GM12878 (cell line): Measurements from ENCODE around the gene RPS2. TPM values are rescaled to one million over a fixed set of nuclear protein-coding genes. Genes with fewer than 3 reads are reported as not detected.

ENCODE experiments used
- BACH1 ChIP-seq: fragments of 450-650 bp; IDR thresholded peaks from 2 replicates; pipeline ENCODE4 v1.6.1; 2017; ENCODE audit warnings: mild to moderate bottlenecking, borderline replicate concordance
- CBFB ChIP-seq: IDR thresholded peaks from 2 replicates; pipeline ENCODE4 v1.6.1; 2016; ENCODE audit warnings: antibody characterized with exemption, low read depth
- CREB1 ChIP-seq: IDR thresholded peaks from 2 replicates; pipeline ENCODE4 v1.6.1; 2012; ENCODE audit warnings: low read depth, mild to moderate bottlenecking, inconsistent platforms
- CREM ChIP-seq: IDR thresholded peaks from 2 replicates; pipeline ENCODE4 v1.6.1; 2014; ENCODE audit warnings: antibody characterized with exemption, low read depth
- DPF2 ChIP-seq: fragments of 450-650 bp; IDR thresholded peaks from 2 replicates; pipeline ENCODE4 v1.6.1; 2017; ENCODE audit warnings: mild to moderate bottlenecking
- EGR1 ChIP-seq, 2 experiments: IDR thresholded peaks; 1 replicate in 1 of 2; 2 replicates in 1 of 2; pipeline ENCODE4 v1.6.1; 2011 to 2012; ENCODE audit warnings: low read depth in 2 of 2, low read length in 2 of 2, borderline replicate concordance in 1 of 2, mild to moderate bottlenecking in 1 of 2, moderate library complexity in 1 of 2
- HDGF ChIP-seq: fragments of 450-650 bp; IDR thresholded peaks from 2 replicates; pipeline ENCODE4 v1.6.1; 2016; ENCODE audit warnings: antibody characterized with exemption
- IKZF1 ChIP-seq: fragments of 450-650 bp; conservative IDR thresholded peaks from 2 replicates; pipeline ENCODE4 v1.6.1; 2017; ENCODE audit warnings: antibody characterized with exemption, mild to moderate bottlenecking
- IKZF2 ChIP-seq, 2 experiments: fragments of 450-650 bp; IDR thresholded peaks; 2 replicates each; pipeline ENCODE4 v1.6.1; 2017; ENCODE audit warnings: mild to moderate bottlenecking in 2 of 2, moderate library complexity in 2 of 2
- JUND ChIP-seq: IDR thresholded peaks from 2 replicates; pipeline ENCODE4 v1.6.1; 2012; ENCODE audit warnings: low read depth, mild to moderate bottlenecking, low read length, improper control_type of control experiment, moderate library complexity
- KAT2A ChIP-seq: conservative IDR thresholded peaks from 2 replicates; pipeline ENCODE4 v1.6.1; 2011; ENCODE audit warnings: low read depth, low read length; ENCODE audit not compliant: control insufficient read depth
- MTA3 ChIP-seq: IDR thresholded peaks from 2 replicates; pipeline ENCODE4 v1.6.1; 2012; ENCODE audit warnings: low read length, inconsistent platforms, borderline replicate concordance
- MXI1 ChIP-seq: fragments of 150-350 bp; IDR thresholded peaks from 2 replicates; pipeline ENCODE4 v1.6.1; 2011; ENCODE audit warnings: low read depth, mild to moderate bottlenecking, inconsistent platforms, low read length, improper control_type of control experiment
- NBN ChIP-seq: fragments of 450-650 bp; IDR thresholded peaks from 2 replicates; pipeline ENCODE4 v1.6.1; 2016
- NR2C1 ChIP-seq: fragments of 450-650 bp; IDR thresholded peaks from 2 replicates; pipeline ENCODE4 v1.6.1; 2017; ENCODE audit warnings: antibody characterized with exemption, mild to moderate bottlenecking, moderate library complexity
- PAX5 ChIP-seq: IDR thresholded peaks from 2 replicates; pipeline ENCODE4 v1.6.1; 2011; ENCODE audit warnings: low read depth, low read length, borderline replicate concordance
- PML ChIP-seq: IDR thresholded peaks from 2 replicates; pipeline ENCODE4 v1.6.1; 2012; ENCODE audit warnings: low read length, inconsistent platforms
- POLR2AphosphoS2 ChIP-seq: IDR thresholded peaks from 2 replicates; pipeline ENCODE4 v1.6.1; 2011; ENCODE audit warnings: low read depth, mild to moderate bottlenecking, low read length, improper control_type of control experiment, moderate library complexity
- POLR2AphosphoS5 ChIP-seq: IDR thresholded peaks from 2 replicates; pipeline ENCODE4 v1.6.1; 2011; ENCODE audit warnings: mild to moderate bottlenecking, low read length, inconsistent platforms
- RAD21 ChIP-seq: IDR thresholded peaks from 2 replicates; pipeline ENCODE4 v1.6.1; 2011; ENCODE audit warnings: mild to moderate bottlenecking, low read depth, low read length, moderate library complexity; ENCODE audit not compliant: insufficient read depth
- RELA ChIP-seq: fragments of 450-650 bp; IDR thresholded peaks from 2 replicates; pipeline ENCODE4 v1.8.0; 2014; ENCODE audit warnings: borderline replicate concordance; ENCODE audit not compliant: partially characterized antibody
- RUNX3 ChIP-seq: IDR thresholded peaks from 2 replicates; pipeline ENCODE4 v1.6.1; 2012; ENCODE audit warnings: low read length, inconsistent platforms
- SIN3A ChIP-seq: IDR thresholded peaks from 2 replicates; pipeline ENCODE4 v1.6.1; 2012; ENCODE audit warnings: low read depth, low read length, improper control_type of control experiment
- SIX5 ChIP-seq: IDR thresholded peaks from 2 replicates; pipeline ENCODE4 v1.6.1; 2011; ENCODE audit warnings: mild to moderate bottlenecking, low read depth, low read length, moderate library complexity; ENCODE audit not compliant: severe bottlenecking
- SMAD1 ChIP-seq: fragments of 450-650 bp; IDR thresholded peaks from 2 replicates; pipeline ENCODE4 v1.6.1; 2018; ENCODE audit warnings: mild to moderate bottlenecking, low read depth; ENCODE audit not compliant: partially characterized antibody
- SMAD5 ChIP-seq: IDR thresholded peaks from 2 replicates; pipeline ENCODE4 v1.6.1; 2016; ENCODE audit warnings: antibody characterized with exemption, low read depth
- TBL1XR1 ChIP-seq: IDR thresholded peaks from 2 replicates; pipeline ENCODE4 v1.6.1; 2012; ENCODE audit warnings: low read depth, low read length, improper control_type of control experiment
- YY1 ChIP-seq: IDR thresholded peaks from 2 replicates; pipeline ENCODE4 v1.6.1; 2011; ENCODE audit warnings: low read depth, mild to moderate bottlenecking, low read length
- ZNF24 ChIP-seq: fragments of 450-650 bp; IDR thresholded peaks from 2 replicates; pipeline ENCODE4 v1.6.1; 2017; ENCODE audit warnings: antibody characterized with exemption, mild to moderate bottlenecking
- polyA plus RNA-seq, 11 experiments: library from polyadenylated mRNA; depleted of rRNA in 4 of 11; unstranded in 6 of 11; stranded (reverse) in 5 of 11; fragments of >200 nt; fragmentation: Nextera tagmentation in 4 of 11; fragmentation: Illumina TruSeq in 1 of 11; extraction: Ambion mirVana in 4 of 11; extraction: Trizol in 1 of 11; gene quantifications; 1 replicate in 1 of 11; 2 replicates in 10 of 11; pipeline versions ENCODE4 v1.2.1 to v1.2.3, GENCODE V29; 2011 to 2016; ENCODE audit warnings: inconsistent platforms in 2 of 11, missing spikeins in 2 of 11, low read depth in 1 of 11
- total RNA-seq, 4 experiments: library from RNA; depleted of rRNA in 3 of 4; stranded (reverse); fragments of >200 nt in 3 of 4; fragmentation: Illumina TruSeq in 1 of 4; extraction: Trizol in 1 of 4; gene quantifications; 2 replicates each; pipeline versions ENCODE4 v1.2.1 to v1.2.3, GENCODE V29; 2013 to 2021
- TF ChIP-seq, protein P1 (sequence below): IDR thresholded peaks from 2 replicates; pipeline ENCODE4 v1.6.1; 2011; ENCODE audit warnings: borderline replicate concordance, low read depth, mild to moderate bottlenecking, moderate library complexity, low read length; ENCODE audit not compliant: insufficient read depth, poor library complexity, severe bottlenecking
- TF ChIP-seq, protein P2 (sequence below): fragments of 450-650 bp; IDR thresholded peaks from 2 replicates; pipeline ENCODE4 v1.6.1; 2017; ENCODE audit warnings: low read depth, mild to moderate bottlenecking, moderate library complexity

The RPS2 gene
- total and polyA plus RNA-seq, 10 of the 15 experiments (the other 5 are each of a cell fraction or from before 2014, with no cell fraction given), result 1,295 to 7,121 (median 3,933) TPM

DNA sequence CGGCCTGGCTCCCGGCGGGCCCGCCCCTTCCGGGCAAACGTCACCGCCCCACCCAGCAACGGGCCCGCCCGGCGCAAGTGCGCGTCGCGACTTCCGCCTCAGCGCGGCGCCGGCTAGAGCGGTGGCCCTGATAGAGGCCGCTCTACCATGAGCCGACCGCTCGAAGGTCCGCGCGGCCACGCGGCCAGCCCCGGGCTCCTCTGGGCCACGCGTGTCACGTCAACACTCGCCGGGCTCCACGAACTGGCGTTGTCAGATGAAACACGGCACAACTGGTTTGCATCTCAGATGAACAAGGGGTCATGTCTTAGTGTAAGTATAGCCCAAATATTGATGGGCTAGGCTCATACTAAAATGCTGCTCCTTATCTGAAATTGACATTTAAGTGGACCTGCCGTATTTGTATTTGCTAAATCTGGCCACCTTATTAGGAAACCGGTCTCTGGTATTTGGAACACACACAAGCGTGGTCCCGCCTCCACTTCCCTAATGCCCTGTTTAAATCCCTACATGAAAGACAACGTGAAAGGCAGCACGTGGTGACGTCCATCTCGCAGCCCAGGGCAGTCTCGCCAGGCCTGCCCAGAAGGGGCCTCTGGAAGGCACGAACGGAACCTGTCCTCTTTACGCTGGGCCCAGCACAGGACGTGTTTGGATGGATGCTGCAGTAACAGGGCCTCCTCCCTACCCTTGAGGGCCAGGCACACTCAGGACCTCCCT lies 45.3 kb upstream of the RPS2 start, which contains the start of gene ZNF598 (continued):
- TF ChIP-seq BACH1, result peak; percentile 67; the same call in 1 of the 2 replicates
- TF ChIP-seq IKZF2 (IDR thresholded peaks at IDR 0.05), result peak in 1 of 2 experiments; percentile 36; a peak in 1 of 4 replicates
- no peak for TF ChIP-seq TBL1XR1
- no peak for TF ChIP-seq KAT2A
- TF ChIP-seq PAX5, result no peak
- TF ChIP-seq, protein P1, sequence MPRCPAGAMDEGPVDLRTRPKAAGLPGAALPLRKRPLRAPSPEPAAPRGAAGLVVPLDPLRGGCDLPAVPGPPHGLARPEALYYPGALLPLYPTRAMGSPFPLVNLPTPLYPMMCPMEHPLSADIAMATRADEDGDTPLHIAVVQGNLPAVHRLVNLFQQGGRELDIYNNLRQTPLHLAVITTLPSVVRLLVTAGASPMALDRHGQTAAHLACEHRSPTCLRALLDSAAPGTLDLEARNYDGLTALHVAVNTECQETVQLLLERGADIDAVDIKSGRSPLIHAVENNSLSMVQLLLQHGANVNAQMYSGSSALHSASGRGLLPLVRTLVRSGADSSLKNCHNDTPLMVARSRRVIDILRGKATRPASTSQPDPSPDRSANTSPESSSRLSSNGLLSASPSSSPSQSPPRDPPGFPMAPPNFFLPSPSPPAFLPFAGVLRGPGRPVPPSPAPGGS, result peak; percentile 39
- peak; percentile 89 for TF ChIP-seq POLR2AphosphoS2
- no peak for TF ChIP-seq RAD21
- TF ChIP-seq PML, result peak; percentile 80; the same call in 1 of the 2 replicates
- TF ChIP-seq CBFB, result peak; percentile 67
- no peak; the same call in 1 of the 2 replicates for TF ChIP-seq MTA3
- peak; percentile 75; the same call in 1 of the 2 replicates for TF ChIP-seq NBN
- 0 out of 2 replicates have a peak, but pooled peaks have one; percentile 27 for TF ChIP-seq HDGF
- TF ChIP-seq ZNF24, result peak; percentile 51; the same call in 1 of the 2 replicates
- TF ChIP-seq YY1, result peak; percentile 67
- TF ChIP-seq POLR2AphosphoS5, result peak; percentile 87
- peak; percentile 47; the same call in 1 of the 2 replicates for TF ChIP-seq SMAD5
- TF ChIP-seq EGR1 (IDR thresholded peaks at IDR 0.05; ENCODE audit: borderline replicate concordance in 1 of 2, low read depth in 2 of 2, low read length in 2 of 2), result peak in 1 of 2 experiments; percentile 70; a peak in 1 of 3 replicates
- TF ChIP-seq SMAD1, result no peak
- TF ChIP-seq CREB1, result peak; percentile 87
- TF ChIP-seq SIN3A, result peak; percentile 68
- peak; percentile 46 for TF ChIP-seq RUNX3
- 0 out of 2 replicates have a peak, but pooled peaks have one; percentile 65 for TF ChIP-seq MXI1
- peak; percentile 32 for TF ChIP-seq RELA
- TF ChIP-seq DPF2, result peak; percentile 59; the same call in 1 of the 2 replicates
- TF ChIP-seq IKZF1, result peak; percentile 86
- TF ChIP-seq SIX5, result peak; percentile 42
- TF ChIP-seq CREM, result peak; percentile 54; the same call in 1 of the 2 replicates
- peak; percentile 69 for TF ChIP-seq NR2C1
- TF ChIP-seq JUND, result no peak
- TF ChIP-seq, protein P2, sequence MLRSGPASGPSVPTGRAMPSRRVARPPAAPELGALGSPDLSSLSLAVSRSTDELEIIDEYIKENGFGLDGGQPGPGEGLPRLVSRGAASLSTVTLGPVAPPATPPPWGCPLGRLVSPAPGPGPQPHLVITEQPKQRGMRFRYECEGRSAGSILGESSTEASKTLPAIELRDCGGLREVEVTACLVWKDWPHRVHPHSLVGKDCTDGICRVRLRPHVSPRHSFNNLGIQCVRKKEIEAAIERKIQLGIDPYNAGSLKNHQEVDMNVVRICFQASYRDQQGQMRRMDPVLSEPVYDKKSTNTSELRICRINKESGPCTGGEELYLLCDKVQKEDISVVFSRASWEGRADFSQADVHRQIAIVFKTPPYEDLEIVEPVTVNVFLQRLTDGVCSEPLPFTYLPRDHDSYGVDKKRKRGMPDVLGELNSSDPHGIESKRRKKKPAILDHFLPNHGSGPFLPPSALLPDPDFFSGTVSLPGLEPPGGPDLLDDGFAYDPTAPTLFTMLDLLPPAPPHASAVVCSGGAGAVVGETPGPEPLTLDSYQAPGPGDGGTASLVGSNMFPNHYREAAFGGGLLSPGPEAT, result 0 out of 2 replicates have a peak, but pooled peaks have one; percentile 49
